ENCODE results near the gene LRTM2.

Gene LRTM2

GRCh38 chr12:1798641-1799020 lies 21.7 kb upstream of the LRTM2 start:
- no peak for DNase-seq

DNA sequence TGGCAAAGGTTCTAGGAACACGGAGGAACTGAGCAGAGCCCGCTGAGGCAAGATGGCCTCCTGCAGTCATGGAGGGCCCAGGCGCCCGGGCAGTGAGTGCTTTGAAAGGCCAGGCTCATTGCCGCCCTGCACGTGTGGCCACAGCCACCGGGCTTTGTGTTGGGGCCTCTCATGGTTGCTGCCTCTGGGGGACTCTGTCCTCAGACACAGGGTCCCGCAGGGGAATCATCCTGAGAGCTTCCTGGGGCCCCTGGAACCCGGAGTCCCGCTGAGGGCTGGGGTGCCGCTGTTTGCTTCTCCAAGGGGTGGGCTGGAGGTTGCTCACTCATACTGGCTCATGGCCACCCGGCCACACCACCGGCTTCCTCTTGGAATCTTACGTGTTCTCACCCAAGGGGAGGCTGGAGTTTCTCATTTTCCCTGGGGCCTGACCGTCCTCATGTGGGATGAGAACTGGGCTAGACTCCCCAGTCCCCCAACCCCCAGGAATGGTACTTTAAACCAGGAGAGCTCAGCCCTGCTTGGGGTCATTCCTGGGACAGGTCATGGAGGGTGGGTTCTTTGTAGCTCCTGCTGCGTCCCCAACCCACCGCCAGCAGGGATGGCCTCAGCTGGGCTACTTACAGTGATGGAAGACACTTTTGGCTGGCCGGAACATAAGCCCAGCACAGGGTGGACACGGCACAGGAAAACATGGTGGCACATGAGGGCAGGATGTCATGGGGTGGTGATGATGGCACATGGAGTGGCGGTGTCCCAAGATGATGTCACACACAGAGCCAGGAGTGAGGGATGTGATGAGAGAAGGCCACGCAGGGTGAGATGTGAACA lies 21.1 kb upstream of the LRTM2 start:
- DNase-seq = no peak

DNA sequence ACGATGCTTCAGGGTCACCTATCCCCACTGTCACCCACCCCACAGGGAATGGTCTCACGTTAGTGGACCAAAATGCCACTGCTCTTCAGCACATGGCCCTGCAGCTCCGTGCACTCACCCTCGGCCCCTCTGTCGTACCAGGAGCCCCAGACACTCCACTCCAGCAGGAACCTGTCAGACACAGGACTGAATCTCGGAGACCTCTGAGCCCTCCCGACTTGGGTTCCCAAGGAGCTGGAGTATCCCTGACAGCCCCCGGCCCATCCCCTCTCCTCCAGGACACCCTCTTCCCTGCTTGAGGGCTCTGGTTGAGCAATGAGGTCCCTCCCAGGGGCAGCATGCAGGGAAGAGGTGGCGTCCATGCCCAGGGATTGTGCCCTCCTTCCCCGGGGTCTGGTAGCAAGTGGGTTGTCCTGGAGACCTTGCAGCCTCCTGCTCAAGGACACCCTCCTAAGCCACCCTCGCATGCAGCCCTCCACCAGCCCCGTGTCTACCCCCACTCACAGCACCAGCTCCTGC lies 20.4 kb upstream of the LRTM2 start:
- no peak for DNase-seq

DNA sequence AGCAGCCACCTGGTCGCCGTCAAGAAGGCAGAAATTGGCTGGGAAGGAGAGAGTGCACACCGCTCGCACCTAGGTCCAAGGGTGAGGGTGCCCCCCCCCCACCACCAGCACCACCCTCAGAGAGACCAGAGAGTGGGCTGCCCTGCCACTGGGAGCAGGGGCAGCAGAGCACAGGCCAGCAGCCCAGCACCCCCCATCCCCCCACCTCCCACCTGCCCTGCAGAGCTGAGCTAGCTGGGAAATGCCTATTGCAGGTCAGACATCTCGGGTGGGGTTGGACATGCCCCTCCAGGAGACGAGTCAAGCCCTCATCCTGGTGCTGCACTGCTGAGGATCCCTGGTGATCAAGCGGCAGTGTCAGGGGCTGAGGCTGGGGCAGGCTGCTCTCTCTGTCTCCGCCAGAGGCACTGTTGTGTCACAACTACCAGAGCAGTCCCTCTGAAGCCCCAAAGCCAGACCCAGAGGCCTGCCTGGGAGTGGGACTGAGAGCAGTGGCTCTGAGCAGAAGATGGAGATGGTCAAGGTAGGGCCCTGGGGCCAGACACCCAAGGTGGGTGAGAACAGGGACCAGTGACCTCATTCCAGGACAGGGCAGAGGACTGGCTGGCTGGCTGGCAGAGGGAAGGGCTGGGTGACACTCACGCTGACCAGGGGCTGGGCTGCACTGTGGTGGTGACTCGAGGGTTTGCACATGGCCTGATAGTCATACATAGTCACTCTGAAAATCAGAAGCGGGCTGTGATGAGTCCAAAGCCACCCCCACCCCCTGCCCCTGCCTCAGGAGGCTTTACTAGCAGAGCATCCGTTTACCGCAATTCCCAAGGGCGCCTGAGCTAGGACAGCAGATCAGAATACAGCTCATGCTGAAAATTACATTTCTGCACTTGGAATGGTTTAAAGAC lies 19.7 kb upstream of the LRTM2 start:
- DNase-seq = no peak

GRCh38 chr12:1801303-1801975 lies 18.9 kb upstream of the LRTM2 start:
- no peak for DNase-seq

GRCh38 chr12:1803736-1804135 lies 16.6 kb upstream of the LRTM2 start:
- DNase-seq = no peak

- peak; percentile 86 for DNase-seq
These were observed 15.6 kb upstream of the LRTM2 start for GRCh38 chr12:1804545-1805332.

GRCh38 chr12:1805441-1806081 lies 14.8 kb upstream of the LRTM2 start:
- no peak for DNase-seq

DNA sequence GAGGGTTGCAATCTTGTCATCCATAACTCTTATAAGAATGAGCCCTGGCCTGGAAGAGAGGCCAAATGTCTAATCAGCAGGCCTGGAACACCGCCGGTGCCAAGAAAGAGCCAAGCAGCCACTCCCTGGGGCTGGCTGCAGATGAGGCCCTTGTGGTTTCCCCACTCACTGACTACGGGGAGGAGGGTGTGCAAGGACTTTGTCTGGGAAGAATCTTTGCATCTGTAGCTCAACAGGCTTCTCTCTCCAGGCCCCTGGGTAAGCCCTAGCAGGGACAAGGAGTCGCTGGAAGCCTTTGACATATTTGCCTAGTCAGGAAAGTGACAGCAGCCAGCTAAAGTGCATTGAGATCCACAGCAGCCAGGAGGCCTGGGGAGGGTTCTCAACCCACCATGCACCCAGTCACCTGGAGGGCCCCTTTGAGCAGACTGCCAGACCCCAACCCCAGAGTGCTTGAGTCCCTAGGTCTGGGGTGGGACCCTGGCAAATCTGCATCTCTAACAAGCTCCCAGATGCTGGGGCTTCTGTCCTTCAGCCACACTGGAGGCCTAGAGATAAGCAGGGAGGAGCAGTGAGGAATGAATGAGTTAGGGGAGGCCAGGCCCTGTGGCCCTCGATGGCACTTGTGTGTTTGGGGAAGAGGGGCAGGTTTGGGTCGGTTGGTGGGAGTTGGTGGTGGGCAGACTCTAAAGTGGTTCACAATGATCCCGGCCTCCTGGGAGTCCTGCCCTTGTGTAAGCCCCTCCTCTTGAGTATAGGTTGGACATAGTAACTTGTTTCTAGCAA lies 13.9 kb upstream of the LRTM2 start:
- DNase-seq = no peak

DNA sequence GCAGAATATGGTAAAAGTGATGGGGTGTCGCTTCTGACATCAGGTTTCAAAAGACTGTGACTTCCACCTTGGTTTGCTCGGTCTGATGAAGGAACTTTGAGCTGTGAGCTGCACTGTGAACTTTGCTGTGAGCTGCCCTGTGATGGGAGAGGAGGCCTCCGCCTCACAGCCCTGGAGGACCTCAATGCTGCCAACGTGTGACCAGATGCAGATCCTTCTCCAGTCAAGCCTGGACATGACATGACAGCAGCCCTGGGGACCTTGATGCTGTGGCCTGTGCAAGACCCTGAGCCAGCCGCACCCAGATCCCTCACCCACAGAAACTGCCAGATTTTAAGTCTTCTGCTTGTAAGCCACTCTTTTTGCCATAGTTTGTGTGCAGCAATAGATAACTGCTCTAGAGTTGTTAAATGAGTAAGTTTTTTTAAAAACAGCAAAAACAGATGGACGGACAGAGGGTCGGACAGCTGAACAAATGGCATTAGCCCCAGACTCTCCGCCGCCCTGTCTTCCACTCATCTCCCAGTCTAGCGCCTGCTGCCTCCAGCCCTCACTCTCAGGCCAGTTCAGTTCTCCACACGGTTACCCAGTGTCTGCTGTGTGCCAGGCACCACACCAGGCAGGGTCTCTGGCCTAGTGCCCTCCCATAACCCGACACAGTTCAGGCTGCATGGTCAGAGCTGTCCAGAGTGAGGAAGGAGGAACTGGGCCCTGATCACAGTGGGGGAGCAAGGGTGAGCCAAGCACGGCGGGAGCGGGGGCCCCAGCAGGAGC lies 13.1 kb upstream of the LRTM2 start:
- DNase-seq = no peak

DNA sequence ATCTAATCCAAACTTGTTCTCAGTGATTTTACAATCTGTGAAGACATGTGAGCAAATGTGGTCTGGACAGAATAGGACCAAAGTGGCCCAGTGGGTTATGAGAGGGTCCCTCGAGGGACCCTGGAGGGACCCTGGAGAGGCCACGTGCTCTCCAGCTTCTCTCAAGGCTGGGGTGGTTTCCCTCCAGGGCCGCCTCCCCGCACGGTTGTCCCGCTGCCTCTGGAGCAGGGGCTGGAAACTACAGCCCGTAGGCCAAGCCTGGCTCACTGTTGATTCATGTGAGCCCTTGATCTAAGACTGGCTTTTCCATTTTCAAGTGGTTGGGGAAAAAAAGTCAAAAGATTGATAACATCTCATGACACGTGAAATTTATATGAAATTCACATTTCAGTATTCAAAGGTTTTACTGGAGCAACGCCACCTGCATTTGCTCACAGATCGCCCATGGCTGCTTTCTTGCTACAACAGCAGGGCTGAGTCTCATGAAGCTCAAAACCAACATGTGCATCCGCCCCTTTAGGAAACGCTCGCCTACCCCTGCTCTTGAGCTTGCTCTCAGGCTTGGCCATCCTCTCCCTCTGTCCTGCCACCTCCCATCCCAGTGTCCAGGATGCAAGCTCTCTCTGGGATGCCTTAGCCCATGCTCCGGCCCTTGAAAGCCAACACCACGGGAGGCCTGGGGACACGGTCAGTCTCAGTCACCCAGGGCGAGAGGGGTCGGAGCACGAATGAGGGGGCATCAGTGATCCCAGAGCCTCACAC lies 12.1 kb upstream of the LRTM2 start:
- no peak for DNase-seq

DNA sequence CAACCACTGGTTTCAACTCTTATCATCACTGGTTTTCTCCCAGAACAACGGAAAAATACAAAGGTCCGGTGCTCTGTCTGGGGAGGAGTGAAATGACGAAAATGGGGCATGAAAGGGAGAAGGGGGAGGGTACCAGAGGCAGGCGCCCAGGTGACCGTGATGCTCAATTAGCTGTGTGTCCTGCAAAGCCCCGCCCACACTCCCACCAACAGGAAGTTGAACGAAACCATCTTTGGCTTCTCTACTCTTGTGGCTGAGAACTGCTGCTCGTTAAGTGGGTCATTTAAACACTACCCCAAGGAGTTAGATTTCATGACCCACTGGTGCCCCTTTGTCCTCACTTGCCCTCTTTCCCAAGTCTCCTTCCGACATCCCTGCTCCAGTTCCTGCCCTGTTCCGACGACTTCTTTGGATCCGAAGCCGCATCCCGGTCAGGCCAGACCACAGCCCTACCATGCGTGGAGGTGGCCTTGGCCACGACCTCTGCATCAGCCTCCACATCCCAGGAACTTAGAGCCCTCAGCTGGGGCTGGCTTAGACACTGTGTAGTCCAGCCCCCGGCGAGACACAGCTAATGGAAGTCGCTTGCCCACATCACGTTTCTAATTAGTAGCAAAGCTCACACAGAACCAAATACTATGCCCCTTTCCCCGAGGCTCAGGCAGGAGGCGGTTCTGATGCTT lies 11.4 kb upstream of the LRTM2 start:
- no peak for DNase-seq

DNA sequence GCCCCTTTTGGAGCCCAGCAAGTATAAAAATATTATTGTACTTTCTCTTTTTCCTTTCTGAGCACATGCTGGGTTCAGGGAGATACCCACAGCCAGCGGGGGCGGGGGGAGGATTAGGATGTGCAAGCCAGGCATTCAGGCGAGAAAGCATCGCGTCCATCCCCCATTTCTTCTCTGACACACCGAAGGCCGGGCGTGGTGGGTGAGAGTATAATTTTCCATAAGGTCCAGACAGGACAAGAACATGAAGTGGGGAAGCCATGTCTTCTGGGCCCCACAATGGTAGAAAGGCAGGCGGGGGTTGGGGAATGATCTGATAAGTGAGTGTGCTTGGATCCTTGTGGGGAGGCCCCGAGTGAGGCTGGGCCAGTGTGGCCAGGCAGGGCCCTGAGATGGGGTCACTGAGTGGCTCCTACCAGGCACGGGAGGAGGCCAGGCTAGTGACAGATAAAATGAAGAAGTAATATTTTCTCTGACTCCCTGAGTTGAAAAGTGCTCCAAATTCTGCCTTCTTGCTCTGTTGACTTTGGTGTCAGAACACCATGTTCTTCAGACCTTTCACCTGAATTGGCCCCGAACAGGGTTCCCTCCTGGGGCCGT lies 10.7 kb upstream of the LRTM2 start:
- no peak for DNase-seq

GRCh38 chr12:1810201-1810930 lies 10.0 kb upstream of the LRTM2 start:
- DNase-seq = no peak

GRCh38 chr12:1810931-1811280 lies 9.5 kb upstream of the LRTM2 start:
- no peak for DNase-seq

GRCh38 chr12:1811281-1811947 lies 9.0 kb upstream of the LRTM2 start:
- peak; percentile 39 for DNase-seq

DNA sequence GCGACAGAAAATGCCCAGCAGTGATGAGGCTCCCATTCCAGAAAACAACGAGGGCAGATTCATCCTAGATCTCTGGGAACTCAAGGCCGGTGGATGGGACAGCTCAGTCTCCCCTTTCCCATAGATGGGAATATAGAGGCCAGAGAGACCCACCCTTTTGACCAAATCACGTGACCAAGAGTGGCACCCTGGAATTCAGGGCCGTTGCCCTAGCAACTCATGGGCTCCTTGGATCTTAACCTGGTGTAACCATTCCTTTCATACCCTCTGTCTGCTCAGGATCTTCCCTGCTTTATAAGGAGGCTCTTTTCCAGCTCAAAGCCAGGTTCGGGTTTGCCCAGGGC lies 8.4 kb upstream of the LRTM2 start:
- no peak for DNase-seq
